ENCODE measurements around the gene RNF149.

Gene RNF149

DNA sequence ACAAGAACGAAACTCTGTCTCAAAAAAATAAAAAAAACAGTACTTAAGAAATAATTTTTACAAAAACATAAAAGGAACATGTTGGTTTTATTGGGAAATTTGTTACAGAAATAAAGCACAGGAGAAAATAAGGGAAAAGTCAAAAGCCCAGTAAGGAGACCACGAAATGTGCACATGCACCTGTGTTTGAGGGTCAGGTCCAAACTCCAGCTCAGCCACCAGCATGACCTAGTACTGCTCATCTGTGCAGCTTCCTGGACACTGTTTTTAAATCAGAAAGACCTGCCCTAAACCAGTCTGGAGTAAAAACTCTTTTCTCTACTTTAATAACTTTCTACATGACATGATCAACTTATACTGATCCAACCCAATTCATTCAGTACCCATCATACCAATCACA is 21.2 kb downstream of the RNF149 start:
- no peaks in the 10 kb centered on the region for H3K9me3 ChIP-seq (ENCODE audit: severe bottlenecking)
- peaks cover 99% of the 10 kb centered on the region for H3K36me3 ChIP-seq (ENCODE audit: low read depth)
- no peak overlapping the region for H3K27ac ChIP-seq (ENCODE audit: poor library complexity, severe bottlenecking)
- TF ChIP-seq, protein P1, sequence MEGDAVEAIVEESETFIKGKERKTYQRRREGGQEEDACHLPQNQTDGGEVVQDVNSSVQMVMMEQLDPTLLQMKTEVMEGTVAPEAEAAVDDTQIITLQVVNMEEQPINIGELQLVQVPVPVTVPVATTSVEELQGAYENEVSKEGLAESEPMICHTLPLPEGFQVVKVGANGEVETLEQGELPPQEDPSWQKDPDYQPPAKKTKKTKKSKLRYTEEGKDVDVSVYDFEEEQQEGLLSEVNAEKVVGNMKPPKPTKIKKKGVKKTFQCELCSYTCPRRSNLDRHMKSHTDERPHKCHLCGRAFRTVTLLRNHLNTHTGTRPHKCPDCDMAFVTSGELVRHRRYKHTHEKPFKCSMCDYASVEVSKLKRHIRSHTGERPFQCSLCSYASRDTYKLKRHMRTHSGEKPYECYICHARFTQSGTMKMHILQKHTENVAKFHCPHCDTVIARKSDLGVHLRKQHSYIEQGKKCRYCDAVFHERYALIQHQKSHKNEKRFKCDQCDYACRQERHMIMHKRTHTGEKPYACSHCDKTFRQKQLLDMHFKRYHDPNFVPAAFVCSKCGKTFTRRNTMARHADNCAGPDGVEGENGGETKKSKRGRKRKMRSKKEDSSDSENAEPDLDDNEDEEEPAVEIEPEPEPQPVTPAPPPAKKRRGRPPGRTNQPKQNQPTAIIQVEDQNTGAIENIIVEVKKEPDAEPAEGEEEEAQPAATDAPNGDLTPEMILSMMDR (IDR thresholded peaks at IDR 0.05; ENCODE audit: poor library complexity, severe bottlenecking), result no peak
- ATAC-seq (ENCODE audit: low read depth) (no peak), DNase-seq (ENCODE audit: low spot score) (no peak)
- no peaks in the 10 kb centered on the region for H3K4me1 ChIP-seq (ENCODE audit: insufficient read depth, poor library complexity, severe bottlenecking)
- no peaks in the 10 kb centered on the region for H3K27me3 ChIP-seq (ENCODE audit: insufficient read depth, poor library complexity, severe bottlenecking)
- no peak overlapping the region for H3K4me3 ChIP-seq (ENCODE audit: severe bottlenecking)

DNA sequence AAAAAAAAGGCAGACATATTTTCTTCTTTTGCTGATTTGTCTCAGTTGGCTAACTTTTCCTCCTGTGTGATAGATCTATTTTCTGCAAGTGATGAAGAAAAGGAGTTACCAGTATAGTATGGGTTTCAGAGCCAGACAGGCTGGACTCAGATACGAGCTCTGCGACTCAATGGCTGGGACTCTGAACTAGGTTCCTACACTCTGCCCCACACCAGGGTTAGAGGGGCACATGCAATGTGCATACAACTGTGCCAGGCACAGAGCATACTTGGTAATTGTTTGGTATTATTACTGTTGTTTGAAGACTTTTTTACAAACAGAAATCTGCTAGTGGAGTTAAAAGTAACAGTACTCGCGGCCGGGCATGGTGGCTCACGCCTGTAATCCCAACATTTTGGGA is 21.8 kb downstream of the RNF149 start:
- Histone ChIP-seq H3K36me3 (ENCODE audit: low read depth) (peaks cover 99% of the 10 kb centered on the region), H3K4me1 (ENCODE audit: insufficient read depth, poor library complexity, severe bottlenecking) (no peaks in the 10 kb centered on the region), H3K4me3 (ENCODE audit: severe bottlenecking) (no peak overlapping the region), H3K27ac (ENCODE audit: poor library complexity, severe bottlenecking) (no peak overlapping the region), H3K9me3 (ENCODE audit: severe bottlenecking) (no peaks in the 10 kb centered on the region), H3K27me3 (ENCODE audit: insufficient read depth, poor library complexity, severe bottlenecking) (no peaks in the 10 kb centered on the region)
- DNase-seq (ENCODE audit: low spot score), result no peak
- no peak for ATAC-seq (ENCODE audit: low read depth)
- TF ChIP-seq, protein P1 (IDR thresholded peaks at IDR 0.05; ENCODE audit: poor library complexity, severe bottlenecking), result no peak

DNA sequence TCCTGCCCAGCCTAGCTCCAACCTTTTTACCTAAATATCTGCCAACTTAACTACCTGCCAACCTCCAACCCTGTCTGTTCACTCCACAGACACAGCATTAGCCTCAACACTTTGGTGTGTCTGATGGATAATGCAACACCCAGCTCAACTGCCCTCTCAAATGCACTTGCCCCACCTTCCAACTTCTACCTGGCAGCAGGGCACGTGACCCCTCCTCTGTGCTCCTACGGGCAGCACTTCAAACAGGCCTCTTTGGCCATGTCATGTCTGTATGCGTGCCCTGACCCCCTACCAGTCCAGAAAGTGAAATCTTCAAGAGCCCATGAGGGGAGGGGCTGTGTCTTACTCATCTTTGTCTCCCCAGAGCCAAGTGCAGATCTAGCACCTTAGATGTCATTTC is 25.5 kb downstream of the RNF149 start:
- H3K4me1 ChIP-seq (ENCODE audit: insufficient read depth, poor library complexity, severe bottlenecking), result no peaks in the 10 kb centered on the region
- H3K4me3 ChIP-seq (ENCODE audit: severe bottlenecking), result no peak overlapping the region
- TF ChIP-seq, protein P1 (IDR thresholded peaks at IDR 0.05; ENCODE audit: poor library complexity, severe bottlenecking), result no peak
- H3K27me3 ChIP-seq (ENCODE audit: insufficient read depth, poor library complexity, severe bottlenecking), result no peaks in the 10 kb centered on the region
- ATAC-seq (ENCODE audit: low read depth) (no peak), DNase-seq (ENCODE audit: low spot score) (no peak)
- H3K9me3 ChIP-seq (ENCODE audit: severe bottlenecking), result no peaks in the 10 kb centered on the region
- peaks cover 99% of the 10 kb centered on the region for H3K36me3 ChIP-seq (ENCODE audit: low read depth)
- H3K27ac ChIP-seq (ENCODE audit: poor library complexity, severe bottlenecking), result no peak overlapping the region

DNA sequence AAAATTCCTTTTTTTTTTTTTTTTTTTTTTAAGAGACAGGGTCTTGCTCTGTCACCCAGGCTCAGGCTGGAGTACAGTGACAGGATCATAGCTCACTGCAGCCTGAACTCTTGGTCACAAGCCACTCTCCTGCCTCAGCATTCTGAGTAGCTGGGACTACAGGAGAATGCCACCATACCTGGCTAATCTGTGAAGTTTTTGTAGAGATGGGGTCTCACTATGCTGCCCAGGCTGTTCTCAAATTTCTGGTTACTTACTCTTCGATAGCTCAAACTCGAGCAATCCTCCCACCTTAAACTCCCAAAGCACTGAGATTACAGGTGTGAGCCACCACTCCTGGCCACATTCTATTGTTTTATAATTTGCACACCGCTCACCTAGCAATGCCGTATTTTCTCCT is 27.0 kb downstream of the RNF149 start:
- Histone ChIP-seq H3K27me3 (ENCODE audit: insufficient read depth, poor library complexity, severe bottlenecking) (no peaks in the 10 kb centered on the region), H3K4me1 (ENCODE audit: insufficient read depth, poor library complexity, severe bottlenecking) (no peaks in the 10 kb centered on the region), H3K27ac (ENCODE audit: poor library complexity, severe bottlenecking) (no peak overlapping the region), H3K36me3 (ENCODE audit: low read depth) (peaks cover 100% of the 10 kb centered on the region), H3K4me3 (ENCODE audit: severe bottlenecking) (no peak overlapping the region), H3K9me3 (ENCODE audit: severe bottlenecking) (no peaks in the 10 kb centered on the region)
- no peak for DNase-seq (ENCODE audit: low spot score)
- TF ChIP-seq, protein P1 (IDR thresholded peaks at IDR 0.05; ENCODE audit: poor library complexity, severe bottlenecking), result no peak
- no peak for ATAC-seq (ENCODE audit: low read depth)

DNA sequence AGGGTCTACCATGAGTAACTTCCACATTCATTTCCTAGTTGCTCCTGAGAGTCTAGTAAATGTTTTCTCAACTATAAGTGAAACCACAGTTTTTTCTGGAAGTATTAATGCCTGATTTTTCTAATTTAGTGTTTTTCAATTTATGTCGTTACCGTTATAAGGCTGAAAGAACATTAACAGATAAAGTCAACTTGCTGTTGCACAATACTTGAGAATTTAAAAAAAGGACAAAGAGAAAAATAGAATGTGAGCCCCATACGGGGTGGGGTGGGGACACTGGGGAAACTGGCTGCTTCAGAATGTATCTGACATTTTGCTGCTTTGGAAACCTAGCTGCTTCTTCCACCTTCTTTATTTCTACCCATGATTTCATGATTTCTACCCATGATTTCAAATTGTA is 29.6 kb downstream of the RNF149 start:
- TF ChIP-seq, protein P1 (IDR thresholded peaks at IDR 0.05; ENCODE audit: poor library complexity, severe bottlenecking), result no peak
- ATAC-seq (ENCODE audit: low read depth) (no peak), DNase-seq (ENCODE audit: low spot score) (no peak)
- no peaks in the 10 kb centered on the region for H3K4me1 ChIP-seq (ENCODE audit: insufficient read depth, poor library complexity, severe bottlenecking)
- H3K36me3 ChIP-seq (ENCODE audit: low read depth), result peaks cover 93% of the 10 kb centered on the region
- H3K4me3 ChIP-seq (ENCODE audit: severe bottlenecking), result no peak overlapping the region
- H3K27me3 ChIP-seq (ENCODE audit: insufficient read depth, poor library complexity, severe bottlenecking), result no peaks in the 10 kb centered on the region
- no peaks in the 10 kb centered on the region for H3K9me3 ChIP-seq (ENCODE audit: severe bottlenecking)
- no peak overlapping the region for H3K27ac ChIP-seq (ENCODE audit: poor library complexity, severe bottlenecking)

Measured in RWPE2 (cell line).